Hematopoietic multipotent progenitor cell (in vitro differentiated cells): Measurements from ENCODE around the gene FABP6. TPM values are rescaled to one million over a fixed set of nuclear protein-coding genes. Genes with fewer than 3 reads are reported as not detected.
"Not testable (repeated sequence)": the region's sequence is repeated elsewhere in the genome, so short reads cannot be mapped to it uniquely, and the experiment has no call there.

ENCODE experiments used
- DNase-seq, 3 donors: peaks; one replicate each; pipeline ENCODE4 v3.0.0-alpha.2; 2011 to 2015; ENCODE audit warnings: low read depth in 2 of 3, low spot score in 2 of 3
- total RNA-seq: library from RNA; depleted of rRNA; stranded (reverse); fragments of >200 nt; gene quantifications from one replicate; pipeline ENCODE4 v1.2.3, GENCODE V29; 2012

Gene FABP6
- total RNA-seq, 1 donor: not detected

DNA sequence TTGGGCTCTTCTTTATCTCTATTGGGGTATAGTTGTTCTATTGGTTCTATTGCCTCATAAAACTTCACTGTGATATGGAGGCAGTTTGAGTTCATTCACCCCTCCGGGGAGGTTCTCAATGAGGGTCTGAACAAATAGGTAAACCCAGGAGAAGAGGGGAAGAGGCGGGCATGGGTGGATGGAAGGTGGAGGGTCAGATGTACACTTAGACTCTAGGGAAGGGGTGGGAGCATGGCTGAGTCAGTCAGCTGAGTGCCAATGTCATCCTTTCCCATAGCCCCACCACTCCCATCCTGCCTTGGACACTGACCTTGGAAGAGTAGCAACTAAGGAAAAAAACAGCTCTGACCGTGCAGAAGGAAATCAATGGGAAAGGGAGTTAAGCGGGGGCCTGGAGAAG is 9.9 kb upstream of the FABP6 start:
- no peak for DNase-seq

DNA sequence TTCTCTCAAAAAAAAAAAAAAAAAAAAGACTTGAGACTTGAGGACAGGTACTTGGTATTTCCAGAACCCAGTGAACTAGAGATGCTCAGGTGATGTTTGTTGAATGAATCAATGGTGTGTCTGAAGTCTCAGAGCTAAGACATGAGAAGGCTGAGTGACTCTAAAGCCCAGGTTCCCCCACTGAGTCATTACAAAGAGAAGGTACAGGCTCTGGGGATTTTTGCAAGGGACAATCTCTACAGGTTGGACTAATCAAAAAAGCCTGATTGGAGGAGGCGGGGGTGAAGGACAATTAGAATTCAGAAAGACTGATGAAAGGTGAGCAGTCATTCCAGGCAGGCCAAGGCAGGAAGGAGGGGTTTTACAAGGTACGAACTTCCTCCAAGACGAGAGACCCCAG is 8.2 kb upstream of the FABP6 start:
- DNase-seq: no peak

DNA sequence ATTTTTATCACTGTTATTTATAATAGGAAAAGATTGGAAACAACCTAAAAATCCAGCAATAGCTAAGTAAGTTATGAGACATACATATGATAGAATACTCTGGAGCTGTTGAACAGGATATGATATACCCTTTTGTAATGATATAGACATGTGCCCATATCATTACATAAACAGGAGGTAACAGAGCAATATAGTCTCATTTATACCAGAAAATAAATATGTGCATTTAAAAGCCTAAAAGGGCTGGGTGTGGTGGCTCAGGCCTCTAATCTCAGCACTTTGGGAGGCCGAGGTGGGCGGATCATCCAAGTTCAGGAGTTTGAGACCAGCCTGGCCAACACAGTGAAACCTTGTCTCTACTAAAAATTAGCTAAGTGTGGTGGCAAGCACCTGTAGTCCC is 2.3 kb upstream of the FABP6 start:
- DNase-seq: no peak

- DNase-seq: no peak
Measured at GRCh38 chr5:160230686-160231527, 1.6 kb downstream of the FABP6 start.

DNA sequence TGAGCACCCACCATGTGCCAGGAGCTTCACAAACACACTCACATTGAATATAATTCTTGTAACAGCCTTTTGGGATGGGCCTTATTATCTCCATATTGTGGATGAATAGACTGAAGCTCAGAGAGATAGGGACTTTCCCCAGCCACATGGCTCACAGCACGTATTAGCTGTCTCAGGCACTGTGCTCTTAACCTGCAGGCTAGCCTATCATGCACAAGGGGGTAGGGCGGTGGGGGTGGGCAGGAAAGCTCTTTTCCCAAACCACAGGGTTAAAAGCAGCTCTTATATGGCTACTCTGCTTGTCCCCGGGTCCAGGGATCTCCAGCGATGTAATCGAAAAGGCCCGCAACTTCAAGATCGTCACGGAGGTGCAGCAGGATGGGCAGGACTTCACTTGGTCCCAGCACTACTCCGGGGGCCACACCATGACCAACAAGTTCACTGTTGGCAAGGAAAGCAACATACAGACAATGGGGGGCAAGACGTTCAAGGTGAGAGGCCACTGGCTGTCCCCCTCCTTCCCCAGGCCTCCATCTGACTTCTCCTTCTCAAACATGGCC is 2.6 kb downstream of the FABP6 start:
- DNase-seq: no peak

- DNase-seq: no peak
Measured at GRCh38 chr5:160233215-160233614, 3.9 kb downstream of the FABP6 start.

DNA sequence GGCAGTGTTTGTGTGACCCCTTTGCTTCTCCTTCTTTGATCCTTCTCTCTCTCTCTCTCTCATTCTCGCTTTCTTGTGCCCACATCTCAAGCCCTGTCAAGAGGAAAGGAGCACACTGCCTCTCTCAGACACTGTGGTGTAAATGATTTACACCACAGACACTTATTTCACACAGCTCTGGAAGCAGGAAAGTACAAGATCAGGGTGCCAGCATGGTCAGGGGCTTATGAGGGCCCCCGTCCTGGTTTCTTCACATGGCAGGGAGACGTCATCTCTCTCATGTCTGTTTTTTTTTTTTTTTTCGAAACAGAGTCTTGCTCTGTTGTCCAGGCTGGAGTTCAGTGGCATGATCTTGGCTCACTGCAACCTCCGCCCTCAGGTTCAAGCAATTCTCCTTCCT is 6.4 kb downstream of the FABP6 start:
- no peak for DNase-seq

- DNase-seq: no peak
Measured at GRCh38 chr5:160237571-160238093, 8.3 kb downstream of the FABP6 start.

- no peak for DNase-seq
Measured at GRCh38 chr5:160240350-160240749, 11.0 kb downstream of the FABP6 start.

- no peak for DNase-seq
Measured at GRCh38 chr5:160242145-160242544, 12.8 kb downstream of the FABP6 start.

GRCh38 chr5:160245506-160246086 is 16.3 kb downstream of the FABP6 start:
- no peak for DNase-seq

- not testable (repeated sequence) for DNase-seq
Measured at GRCh38 chr5:160249570-160249969, 20.3 kb downstream of the FABP6 start.

DNA sequence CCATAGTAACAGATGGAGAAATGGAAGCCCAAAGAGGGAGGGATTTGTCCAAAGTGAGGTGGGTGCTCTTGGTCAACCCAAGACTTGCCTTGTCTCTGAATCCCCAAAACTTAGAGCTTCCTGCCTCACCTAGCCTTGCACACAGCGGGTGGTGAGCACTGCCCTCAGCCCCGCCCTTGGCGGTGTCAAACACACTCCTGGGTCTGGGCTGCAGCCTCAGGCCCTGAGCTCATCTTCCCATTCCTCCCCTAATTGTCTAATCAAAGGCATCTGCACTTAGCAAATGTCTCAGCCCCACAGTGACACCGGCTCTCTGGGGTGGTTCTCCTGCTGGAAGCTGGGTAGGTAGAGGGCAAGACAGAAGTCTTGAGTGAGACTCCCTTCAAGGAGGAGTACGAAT is 20.9 kb downstream of the FABP6 start:
- DNase-seq: no peak

- no peak for DNase-seq
Measured at GRCh38 chr5:160250826-160251225, 21.5 kb downstream of the FABP6 start.

DNA sequence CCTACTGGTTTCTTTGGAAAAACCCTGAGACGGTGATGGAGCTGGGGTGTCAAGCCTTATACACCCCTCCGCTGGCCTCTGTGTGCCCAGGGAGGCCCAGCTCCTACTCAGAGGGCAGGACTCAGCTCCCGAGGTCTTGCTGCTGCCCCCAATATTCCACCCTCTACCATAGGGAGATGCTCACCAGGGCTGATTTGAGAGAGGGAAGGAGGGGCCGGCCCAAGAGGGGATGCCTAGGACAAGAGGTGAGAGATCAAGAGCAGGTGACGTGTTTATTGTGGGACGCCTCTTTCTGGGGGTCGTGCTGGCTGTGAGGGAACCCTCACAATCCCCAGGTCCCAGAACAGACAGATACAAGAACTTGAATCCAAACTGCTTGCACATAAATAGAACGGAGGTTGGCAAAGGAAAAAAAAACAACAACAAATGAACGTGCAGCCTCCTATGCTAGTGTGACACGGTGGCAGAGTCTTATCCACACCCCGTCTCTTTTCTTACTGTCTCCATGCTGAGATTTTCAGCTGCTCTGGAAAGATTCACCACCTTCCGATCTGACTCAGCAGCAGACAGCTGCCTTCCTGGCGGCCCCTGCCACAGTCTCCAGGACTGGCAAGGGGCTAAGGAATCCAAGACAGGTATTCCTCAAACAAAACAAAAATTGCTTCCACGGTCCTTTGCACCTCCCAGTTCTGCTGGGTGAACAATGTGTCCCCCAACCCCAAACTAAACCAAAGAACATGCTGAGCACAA is 22.3 kb downstream of the FABP6 start:
- no peak for DNase-seq

- DNase-seq: no peak
Measured at GRCh38 chr5:160252916-160253315, 23.6 kb downstream of the FABP6 start.

DNA sequence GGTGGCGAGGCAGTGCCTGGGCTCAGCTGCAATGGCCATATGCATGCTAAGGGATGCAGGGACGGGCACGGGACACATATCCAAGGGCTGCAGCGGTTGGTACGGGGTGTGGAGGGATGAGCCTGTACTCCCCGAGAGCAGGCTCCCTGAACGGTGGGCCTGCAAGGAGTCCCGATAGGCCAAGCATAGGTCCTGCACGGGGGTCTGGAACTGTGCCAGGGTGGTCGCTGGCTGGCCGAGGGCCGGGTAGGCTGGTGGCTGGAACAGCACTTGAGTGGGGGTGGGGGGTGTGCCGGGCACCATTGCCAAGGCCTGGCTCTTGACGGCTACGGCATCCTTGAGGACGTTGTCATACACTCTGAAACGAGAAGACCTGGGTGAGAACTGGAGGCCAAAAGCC is 24.1 kb downstream of the FABP6 start:
- DNase-seq: no peak

DNA sequence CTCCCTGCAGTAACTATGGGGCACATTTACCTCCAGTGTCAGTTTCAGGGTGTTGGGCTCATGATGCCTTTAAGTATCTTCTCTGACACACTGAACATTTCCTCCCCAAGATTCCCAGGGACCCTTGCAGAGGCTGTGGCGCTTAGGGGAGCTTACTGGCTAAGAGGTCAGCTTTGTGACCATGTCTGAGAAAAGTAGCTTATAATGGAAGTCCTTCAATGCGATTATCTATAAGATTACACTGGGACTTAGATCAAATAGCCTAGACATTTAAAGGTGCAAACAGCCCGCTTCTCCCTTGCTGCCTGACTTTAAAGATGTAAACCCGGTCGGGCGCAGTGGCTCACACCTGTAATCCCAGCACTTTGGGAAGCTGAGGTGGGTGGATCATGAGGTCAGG is 25.4 kb downstream of the FABP6 start:
- no peak for DNase-seq

- no peak for DNase-seq
Measured at GRCh38 chr5:160259341-160259740, 30.0 kb downstream of the FABP6 start.

GRCh38 chr5:160260006-160260775 is 30.9 kb downstream of the FABP6 start:
- DNase-seq: no peak
